H1 (cell line): ENCODE data around the gene SEPTIN2.

Experiments
- EP300 ChIP-seq, 2 experiments: IDR thresholded peaks; 1 replicate in 1 of 2; 2 replicates in 1 of 2; pipeline ENCODE4 v1.6.1; 2011 to 2012; ENCODE audit warnings: low read depth in 2 of 2, low read length in 2 of 2, mild to moderate bottlenecking in 2 of 2, borderline replicate concordance in 1 of 2, inconsistent platforms in 1 of 2, moderate library complexity in 1 of 2
- EZH2 ChIP-seq: fragments of 200-600 bp; sonication (generic); IDR thresholded peaks from 2 replicates; pipeline ENCODE4 v1.7.1; 2012; ENCODE audit warnings: low read depth, mild to moderate bottlenecking, moderate library complexity, low read length, inconsistent platforms; ENCODE audit not compliant: severe bottlenecking
- KDM1A ChIP-seq: fragments of 200-600, 300-600 bp; sonication (generic); IDR thresholded peaks from 2 replicates; pipeline ENCODE4 v1.7.1; 2016; ENCODE audit warnings: mild to moderate bottlenecking, low read length, borderline replicate concordance
- POLR2A ChIP-seq, 2 experiments: IDR thresholded peaks; 1 replicate in 1 of 2; 2 replicates in 1 of 2; pipeline ENCODE4 v1.6.1; 2011; ENCODE audit warnings: low read depth in 2 of 2, low read length in 2 of 2, mild to moderate bottlenecking in 2 of 2; ENCODE audit errors: control extremely low read depth in 1 of 2
- RAD21 ChIP-seq, 2 experiments: IDR thresholded peaks in 1 of 2; conservative IDR thresholded peaks in 1 of 2; 2 replicates each; pipeline ENCODE4 v1.6.1; 2011; ENCODE audit warnings: low read depth in 2 of 2, low read length in 2 of 2, improper control_type of control experiment in 1 of 2, inconsistent platforms in 1 of 2, mild to moderate bottlenecking in 1 of 2, moderate library complexity in 1 of 2
- SIX5 ChIP-seq: IDR thresholded peaks from 2 replicates; pipeline ENCODE4 v1.6.1; 2011; ENCODE audit warnings: mild to moderate bottlenecking, low read depth, low read length
- TF ChIP-seq, protein P1 (sequence below), 3 experiments: IDR thresholded peaks; 1 replicate in 2 of 3; 2 replicates in 1 of 3; pipeline versions ENCODE4 v1.5.1 to v1.6.1; 2011; ENCODE audit warnings: low read length in 3 of 3, mild to moderate bottlenecking in 3 of 3, inconsistent platforms in 2 of 3, low read depth in 1 of 3, moderate library complexity in 1 of 3; ENCODE audit not compliant: insufficient read depth in 1 of 3; ENCODE audit errors: control extremely low read depth in 1 of 3
- TF ChIP-seq, protein P2 (sequence below): IDR thresholded peaks from 2 replicates; pipeline ENCODE4 v1.6.1; 2012; ENCODE audit warnings: inconsistent platforms

DNA sequence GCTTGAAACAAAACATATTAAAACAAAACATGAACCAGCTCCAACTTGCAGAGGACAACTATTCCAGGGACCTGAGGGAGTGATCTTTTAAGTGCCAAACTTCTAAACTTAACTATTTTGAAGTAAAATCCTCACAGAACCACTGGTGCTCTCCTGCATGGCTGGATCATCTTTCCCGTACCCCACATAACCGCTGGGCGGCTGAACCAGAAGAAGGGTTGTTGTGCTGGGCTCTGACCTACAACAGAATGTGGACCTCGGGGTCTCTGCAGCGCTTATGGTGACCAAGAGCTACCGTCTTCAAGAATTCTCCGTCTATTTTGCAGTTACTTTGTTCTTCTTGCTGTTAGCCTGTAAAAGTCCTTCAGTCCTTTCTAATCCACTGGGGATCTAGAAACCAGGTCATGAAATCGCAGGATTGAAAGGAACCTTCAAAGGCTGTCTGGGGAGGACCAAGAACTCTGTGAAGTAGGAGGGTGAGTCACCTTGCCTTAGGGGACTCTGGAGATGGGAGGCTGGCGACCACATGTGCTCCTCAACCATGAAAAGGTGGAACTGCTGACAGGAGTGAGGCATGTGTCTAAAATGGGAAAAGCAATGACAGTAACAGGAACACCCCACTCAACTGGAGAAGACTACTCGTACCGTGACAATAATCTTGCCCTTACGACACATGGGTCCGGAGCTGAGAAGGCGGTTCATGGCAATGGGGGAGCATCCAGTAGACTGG lies 46.8 kb upstream of the SEPTIN2 start:
- TF ChIP-seq EZH2 (no peak), EP300 (IDR thresholded peaks at IDR 0.05; ENCODE audit: borderline replicate concordance in 1 of 2, low read depth in 2 of 2, low read length in 2 of 2) (no peak), SIX5 (no peak), RAD21 (IDR thresholded peaks at IDR 0.05 in 1 of 2, conservative IDR thresholded peaks at IDR 0.05 in 1 of 2; ENCODE audit: low read depth in 2 of 2, low read length in 2 of 2) (no peak), POLR2A (IDR thresholded peaks at IDR 0.05; ENCODE audit: control extremely low read depth in 1 of 2, low read depth in 2 of 2, low read length in 2 of 2) (no peak), KDM1A (no peak)
- TF ChIP-seq, protein P1, sequence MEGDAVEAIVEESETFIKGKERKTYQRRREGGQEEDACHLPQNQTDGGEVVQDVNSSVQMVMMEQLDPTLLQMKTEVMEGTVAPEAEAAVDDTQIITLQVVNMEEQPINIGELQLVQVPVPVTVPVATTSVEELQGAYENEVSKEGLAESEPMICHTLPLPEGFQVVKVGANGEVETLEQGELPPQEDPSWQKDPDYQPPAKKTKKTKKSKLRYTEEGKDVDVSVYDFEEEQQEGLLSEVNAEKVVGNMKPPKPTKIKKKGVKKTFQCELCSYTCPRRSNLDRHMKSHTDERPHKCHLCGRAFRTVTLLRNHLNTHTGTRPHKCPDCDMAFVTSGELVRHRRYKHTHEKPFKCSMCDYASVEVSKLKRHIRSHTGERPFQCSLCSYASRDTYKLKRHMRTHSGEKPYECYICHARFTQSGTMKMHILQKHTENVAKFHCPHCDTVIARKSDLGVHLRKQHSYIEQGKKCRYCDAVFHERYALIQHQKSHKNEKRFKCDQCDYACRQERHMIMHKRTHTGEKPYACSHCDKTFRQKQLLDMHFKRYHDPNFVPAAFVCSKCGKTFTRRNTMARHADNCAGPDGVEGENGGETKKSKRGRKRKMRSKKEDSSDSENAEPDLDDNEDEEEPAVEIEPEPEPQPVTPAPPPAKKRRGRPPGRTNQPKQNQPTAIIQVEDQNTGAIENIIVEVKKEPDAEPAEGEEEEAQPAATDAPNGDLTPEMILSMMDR (IDR thresholded peaks at IDR 0.05; ENCODE audit: control extremely low read depth in 1 of 3, insufficient read depth in 1 of 3, low read depth in 1 of 3, low read length in 3 of 3), result no peak
- TF ChIP-seq, protein P2, sequence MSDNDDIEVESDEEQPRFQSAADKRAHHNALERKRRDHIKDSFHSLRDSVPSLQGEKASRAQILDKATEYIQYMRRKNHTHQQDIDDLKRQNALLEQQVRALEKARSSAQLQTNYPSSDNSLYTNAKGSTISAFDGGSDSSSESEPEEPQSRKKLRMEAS, result no peak
